K562 (cell line): ENCODE results near the gene HSD17B11. TPM values are rescaled to one million over a fixed set of nuclear protein-coding genes. Genes with fewer than 3 reads are reported as not detected.

Experiments
- ATAC-seq: fragments of 200-7000 bp; cut with Tn5 transposase; 3 replicates; pipeline ENCODE4 v1.9.1; 2020; ENCODE audit warnings: moderate library complexity
- BruUV-seq: library from RNA; stranded (reverse); fragments of 400-500 nt; replicated peaks from 2 replicates; lab custom pipeline; 2021; lab: Mats Ljungman, UMichigan
- CTCF ChIA-PET: fragments of 300-600 bp; formaldehyde crosslinking; extraction: SDS; loops from one replicate; lab custom pipeline; 2021; ENCODE audit warnings: low intra/inter-chr PET ratio; lab: Yijun Ruan, JAX
- POLR2A ChIA-PET: fragments of 300-600, 350-650 bp; sonication (Branson Sonifier 250); formaldehyde crosslinking; extraction: SDS; loops from one replicate; lab custom pipeline; 2021; ENCODE audit warnings: antibody characterized with exemption, inconsistent platforms; lab: Yijun Ruan, JAX
- DNase-seq, 4 experiments: peaks; one replicate each; pipeline versions ENCODE4 v3.0.0 to v3.0.0-alpha.2; 2011 to 2018; ENCODE audit warnings: low spot score in 3 of 4, mixed read lengths in 3 of 4; ENCODE audit errors: extremely low read depth in 1 of 4
- FAIRE-seq: peaks from 2 replicates; lab custom pipeline; 2011; peaks lifted over from hg19 to GRCh38; lab: Jason Lieb, UNC
- H2AFZ ChIP-seq: 2 replicates; pipeline ENCODE4 v1.6.0; 2011; ENCODE audit warnings: low read depth, low read length, control low read depth, inconsistent platforms
- H3K27ac ChIP-seq: fragments of 200-600 bp; 3 replicates; pipeline ENCODE4 v1.8.0; 2011; ENCODE audit warnings: low read depth, mild to moderate bottlenecking, control low read depth, inconsistent platforms, low read length, moderate library complexity, mixed read lengths; ENCODE audit errors: extremely low read depth
- H3K27me3 ChIP-seq, 2 experiments: fragments of 300-600 bp in 1 of 2; 2 replicates in 1 of 2; 3 replicates in 1 of 2; pipeline versions ENCODE4 v1.6.0 to v1.8.0; 2011; ENCODE audit warnings: inconsistent platforms in 2 of 2, low read length in 2 of 2, mild to moderate bottlenecking in 1 of 2, mixed read lengths in 1 of 2, moderate library complexity in 1 of 2; ENCODE audit not compliant: control insufficient read depth in 2 of 2, insufficient read depth in 2 of 2
- H3K36me3 ChIP-seq: fragments of 300-600 bp; 3 replicates; pipeline ENCODE4 v1.8.0; 2011; ENCODE audit warnings: mild to moderate bottlenecking, low read length, inconsistent platforms; ENCODE audit not compliant: control insufficient read depth, insufficient read depth
- H3K4me1 ChIP-seq, 2 experiments: fragments of 200-600 bp in 1 of 2; replicated peaks in 1 of 2; 2 replicates in 1 of 2; 3 replicates in 1 of 2; pipeline versions ENCODE4 v1.5.1 to v1.8.0; 2011; ENCODE audit warnings: inconsistent platforms in 2 of 2, low read length in 2 of 2, mild to moderate bottlenecking in 1 of 2, mixed read lengths in 1 of 2, moderate library complexity in 1 of 2; ENCODE audit not compliant: control insufficient read depth in 2 of 2, insufficient read depth in 2 of 2
- H3K4me2 ChIP-seq: 2 replicates; pipeline ENCODE4 v1.6.1; 2011; ENCODE audit warnings: low read length, control low read depth, inconsistent platforms, mixed read lengths; ENCODE audit not compliant: insufficient read depth
- H3K4me3 ChIP-seq: fragments of 200-600 bp; sonication (generic), shearing (Covaris generic); 2 replicates; pipeline ENCODE4 v1.5.1; 2016; ENCODE audit warnings: control low read depth, inconsistent platforms
- H3K79me2 ChIP-seq: fragments of 200-600 bp; 3 replicates; pipeline ENCODE4 v1.8.0; 2011; ENCODE audit warnings: low read length, inconsistent platforms; ENCODE audit not compliant: control insufficient read depth, insufficient read depth
- H3K9ac ChIP-seq, 2 experiments: 2 replicates each; pipeline versions ENCODE4 v1.6.0 to v1.6.1; 2011; ENCODE audit warnings: low read depth in 2 of 2, low read length in 2 of 2, control low read depth in 1 of 2, inconsistent platforms in 1 of 2, mild to moderate bottlenecking in 1 of 2, mixed read lengths in 1 of 2; ENCODE audit not compliant: insufficient read depth in 1 of 2
- H3K9me1 ChIP-seq: one replicate; pipeline ENCODE4 v1.6.0; 2011; ENCODE audit warnings: inconsistent platforms, mild to moderate bottlenecking, low read length, moderate library complexity; ENCODE audit not compliant: control insufficient read depth, insufficient read depth
- H3K9me3 ChIP-seq: replicated peaks from 2 replicates; pipeline ENCODE4 v1.5.1; 2011; ENCODE audit warnings: low read depth, low read length, inconsistent platforms; ENCODE audit not compliant: control insufficient read depth, insufficient read depth
- H4K20me1 ChIP-seq: replicated peaks from 2 replicates; pipeline ENCODE4 v1.6.1; 2011; ENCODE audit warnings: low read length, inconsistent platforms, mixed read lengths; ENCODE audit not compliant: control insufficient read depth, insufficient read depth
- ETS1 ChIP-seq: conservative IDR thresholded peaks from 2 replicates; pipeline ENCODE4 v1.6.1; 2011; ENCODE audit warnings: low read depth, mild to moderate bottlenecking, low read length; ENCODE audit not compliant: control insufficient read depth
- REST ChIP-seq, 2 experiments: fragments of 450-650 bp; formaldehyde crosslinking in 1 of 2; IDR thresholded peaks; 2 replicates each; pipeline versions ENCODE4 v1.4.0 to v1.6.1; 2014 to 2020; ENCODE audit warnings: mild to moderate bottlenecking in 2 of 2, borderline replicate concordance in 1 of 2, low read depth in 1 of 2
- RUNX1 ChIP-seq: sonication (generic); IDR thresholded peaks from 2 replicates; pipeline ENCODE4 v1.6.1; 2016; ENCODE audit warnings: antibody characterized with exemption, low read depth
- WGBS: fragments of 100-300 bp; shearing (Covaris generic); methylation state at CpG from one replicate; pipeline ENCODE4 v1.1.6; 2016; ENCODE audit warnings: low coverage, mixed read lengths; ENCODE audit not compliant: insufficient coverage; ENCODE audit errors: missing lambda C conversion rate; 5-methylcytosine and 5-hydroxymethylcytosine counted together
- in situ Hi-C: fragments of 300-500 bp; cut with MboI; formaldehyde crosslinking; loops from 4 replicates; pipeline ENCODE4 v1.15.0; 2018; ENCODE audit warnings: inconsistent platforms, mixed read lengths
- intact Hi-C: fragments of 100-400 bp; cut with micrococcal nuclease; formaldehyde crosslinking; loops from 2 replicates; pipeline ENCODE4 v1.14.2; 2022
- polyA plus RNA-seq, 8 experiments: library from polyadenylated mRNA; depleted of rRNA in 4 of 8; stranded (reverse) in 5 of 8; unstranded in 3 of 8; fragments of >200 nt; fragmentation: Nextera tagmentation in 2 of 8; fragmentation: Illumina TruSeq in 1 of 8; extraction: Ambion mirVana in 2 of 8; extraction: Trizol in 1 of 8; gene quantifications; 2 replicates each; pipeline versions ENCODE4 v1.2.1 to v1.2.3, GENCODE V29; 2011 to 2014; ENCODE audit warnings: inconsistent platforms in 1 of 8, missing spikeins in 1 of 8
- total RNA-seq, 7 experiments: library from RNA; depleted of rRNA in 6 of 7; stranded (reverse); fragments of >200 nt in 6 of 7; fragmentation: Illumina TruSeq in 2 of 7; extraction: Trizol in 2 of 7; gene quantifications; 2 replicates each; pipeline versions ENCODE4 v1.2.1 to v1.2.3, GENCODE V29; 2011 to 2021; ENCODE audit warnings: low replicate concordance in 1 of 7
- TF ChIP-seq, protein P1 (sequence below): fragments of 250-450 bp; sonication (Bioruptor Pico); IDR thresholded peaks from 2 replicates; pipeline ENCODE4 v1.8.0; 2021; ENCODE audit warnings: mild to moderate bottlenecking, moderate library complexity
- TF ChIP-seq, protein P2 (sequence below), 2 experiments: fragments of 450-650 bp in 1 of 2; sonication (generic) in 1 of 2; formaldehyde crosslinking; conservative IDR thresholded peaks; 2 replicates each; pipeline versions ENCODE4 v1.4.0 to v1.8.1; 2020 to 2022; ENCODE audit warnings: mild to moderate bottlenecking in 1 of 2, missing genetic modification reagents in 1 of 2
- TF ChIP-seq, protein P3 (sequence below): fragments of 450-650 bp; IDR thresholded peaks from 2 replicates; pipeline ENCODE4 v1.6.1; 2016; ENCODE audit warnings: missing biosample characterization, missing genetic modification characterization

Gene HSD17B11
- total and polyA plus RNA-seq, 9 of the 15 experiments (the other 6 are each of a cell fraction or from before 2014, with no cell fraction given) = 26.0 to 108 (median 81.0) TPM

DNA sequence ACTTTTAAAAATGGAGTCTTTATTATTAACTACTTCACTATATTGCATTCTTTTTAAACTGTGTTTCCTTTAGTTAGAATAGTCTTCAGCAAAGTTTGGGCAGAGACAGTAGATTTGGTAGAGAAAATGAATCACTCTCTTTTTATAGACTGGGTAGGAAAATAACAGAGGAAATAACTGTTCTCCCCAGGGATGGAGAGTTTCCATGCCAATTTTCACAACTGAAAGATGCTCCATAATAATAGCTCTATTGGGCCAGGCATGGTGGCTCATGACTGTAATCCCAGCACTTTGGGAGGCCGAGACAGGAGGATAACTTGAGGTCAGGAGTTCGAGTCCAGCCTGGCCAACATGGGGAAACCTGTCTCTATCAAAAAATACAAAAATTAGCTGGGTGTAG lies 81.4 kb downstream of the HSD17B11 start:
- Histone ChIP-seq H2AFZ (no peak overlapping the region), H3K9me3 (no peaks in the 10 kb centered on the region), H3K27me3 (no peaks in the 10 kb centered on the region; a peak in 1 of 5 replicates), H3K79me2 (no peaks in the 10 kb centered on the region), H3K36me3 (no peaks in the 10 kb centered on the region), H3K4me2 (no peak overlapping the region), H3K27ac (no peak overlapping the region), H3K4me3 (no peak overlapping the region), H3K4me1 (no peaks in the 10 kb centered on the region), H3K9ac (no peak overlapping the region), H3K9me1 (no peaks in the 10 kb centered on the region), H4K20me1 (no peaks in the 10 kb centered on the region)
- no TSS peak for BruUV-seq
- intact Hi-C loops = no loop called here
- WGBS = 43% methylated on average over 2 of the region's 2 CpGs
- ChIA-PET POLR2A (interaction anchor here (1.2 kb wide), 1 partner anchor 13 kb away, joined by 3 read pairs; the partner anchor contains the start of gene HSD17B13), CTCF (no interaction called here)
- DNase-seq (no peak), FAIRE-seq (no peak), ATAC-seq (no peak)
- in situ Hi-C loops = no loop called here
- no peak for TF ChIP-seq REST (IDR thresholded peaks at IDR 0.05; ENCODE audit: borderline replicate concordance)
- no peak for TF ChIP-seq REST (CRISPR knock-in tag; IDR thresholded peaks at IDR 0.05; ENCODE audit: low read depth)
- TF ChIP-seq, protein P1, sequence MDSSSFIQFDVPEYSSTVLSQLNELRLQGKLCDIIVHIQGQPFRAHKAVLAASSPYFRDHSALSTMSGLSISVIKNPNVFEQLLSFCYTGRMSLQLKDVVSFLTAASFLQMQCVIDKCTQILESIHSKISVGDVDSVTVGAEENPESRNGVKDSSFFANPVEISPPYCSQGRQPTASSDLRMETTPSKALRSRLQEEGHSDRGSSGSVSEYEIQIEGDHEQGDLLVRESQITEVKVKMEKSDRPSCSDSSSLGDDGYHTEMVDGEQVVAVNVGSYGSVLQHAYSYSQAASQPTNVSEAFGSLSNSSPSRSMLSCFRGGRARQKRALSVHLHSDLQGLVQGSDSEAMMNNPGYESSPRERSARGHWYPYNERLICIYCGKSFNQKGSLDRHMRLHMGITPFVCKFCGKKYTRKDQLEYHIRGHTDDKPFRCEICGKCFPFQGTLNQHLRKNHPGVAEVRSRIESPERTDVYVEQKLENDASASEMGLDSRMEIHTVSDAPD (CRISPR knock-in tag) = no peak
- TF ChIP-seq, protein P2, sequence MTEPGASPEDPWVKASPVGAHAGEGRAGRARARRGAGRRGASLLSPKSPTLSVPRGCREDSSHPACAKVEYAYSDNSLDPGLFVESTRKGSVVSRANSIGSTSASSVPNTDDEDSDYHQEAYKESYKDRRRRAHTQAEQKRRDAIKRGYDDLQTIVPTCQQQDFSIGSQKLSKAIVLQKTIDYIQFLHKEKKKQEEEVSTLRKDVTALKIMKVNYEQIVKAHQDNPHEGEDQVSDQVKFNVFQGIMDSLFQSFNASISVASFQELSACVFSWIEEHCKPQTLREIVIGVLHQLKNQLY (CRISPR knock-in tag; conservative IDR thresholded peaks at IDR 0.05) = no peak
- TF ChIP-seq, protein P3, sequence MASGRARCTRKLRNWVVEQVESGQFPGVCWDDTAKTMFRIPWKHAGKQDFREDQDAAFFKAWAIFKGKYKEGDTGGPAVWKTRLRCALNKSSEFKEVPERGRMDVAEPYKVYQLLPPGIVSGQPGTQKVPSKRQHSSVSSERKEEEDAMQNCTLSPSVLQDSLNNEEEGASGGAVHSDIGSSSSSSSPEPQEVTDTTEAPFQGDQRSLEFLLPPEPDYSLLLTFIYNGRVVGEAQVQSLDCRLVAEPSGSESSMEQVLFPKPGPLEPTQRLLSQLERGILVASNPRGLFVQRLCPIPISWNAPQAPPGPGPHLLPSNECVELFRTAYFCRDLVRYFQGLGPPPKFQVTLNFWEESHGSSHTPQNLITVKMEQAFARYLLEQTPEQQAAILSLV (tag) = no peak
- TF ChIP-seq RUNX1 = no peak
- TF ChIP-seq ETS1 = no peak
